ENCODE data around the gene MLYCD.

Gene MLYCD

DNA sequence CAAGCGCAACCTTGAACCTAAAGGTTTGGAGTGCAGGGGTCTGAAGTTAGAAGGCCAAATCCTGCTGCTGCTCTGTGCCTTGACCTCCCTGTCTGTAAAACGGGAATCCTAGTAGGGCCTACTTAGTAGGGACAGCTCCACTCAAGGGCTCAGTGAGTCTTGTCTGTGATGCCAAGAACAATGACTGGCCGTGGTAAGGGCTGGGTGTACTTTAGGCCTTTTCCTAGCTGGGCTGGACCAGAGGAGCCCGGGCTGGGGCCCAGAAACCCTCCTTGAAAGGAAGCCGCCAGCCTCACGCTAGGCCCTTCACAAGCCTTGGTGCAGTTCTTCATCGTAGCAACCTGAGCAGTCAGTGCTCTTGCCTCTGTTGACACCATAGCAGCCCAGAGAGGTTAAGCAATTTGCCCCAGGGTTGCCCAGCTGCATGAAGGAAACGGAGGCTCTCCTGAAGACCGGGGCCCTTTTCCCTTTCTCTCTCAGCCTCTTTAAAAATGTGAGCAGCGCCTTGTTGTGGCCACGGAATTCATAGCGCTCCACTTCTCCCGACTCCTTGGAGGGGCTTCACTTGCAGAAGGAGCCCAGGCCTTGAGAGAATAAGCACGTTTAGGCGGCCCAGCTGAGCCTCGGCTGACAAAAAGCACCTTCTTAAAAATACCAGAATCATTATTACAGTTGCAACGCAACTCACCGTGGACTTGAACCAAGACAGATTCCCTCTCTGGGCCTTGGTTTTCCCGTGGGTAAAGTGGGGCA lies 73.5 kb downstream of the MLYCD start:
- DNase-seq (ENCODE audit: low read depth) = no peak
- H3K4me3 ChIP-seq (ENCODE audit: control insufficient read depth, low read depth, low read length) = no peak overlapping the region
- TF ChIP-seq, protein P1, sequence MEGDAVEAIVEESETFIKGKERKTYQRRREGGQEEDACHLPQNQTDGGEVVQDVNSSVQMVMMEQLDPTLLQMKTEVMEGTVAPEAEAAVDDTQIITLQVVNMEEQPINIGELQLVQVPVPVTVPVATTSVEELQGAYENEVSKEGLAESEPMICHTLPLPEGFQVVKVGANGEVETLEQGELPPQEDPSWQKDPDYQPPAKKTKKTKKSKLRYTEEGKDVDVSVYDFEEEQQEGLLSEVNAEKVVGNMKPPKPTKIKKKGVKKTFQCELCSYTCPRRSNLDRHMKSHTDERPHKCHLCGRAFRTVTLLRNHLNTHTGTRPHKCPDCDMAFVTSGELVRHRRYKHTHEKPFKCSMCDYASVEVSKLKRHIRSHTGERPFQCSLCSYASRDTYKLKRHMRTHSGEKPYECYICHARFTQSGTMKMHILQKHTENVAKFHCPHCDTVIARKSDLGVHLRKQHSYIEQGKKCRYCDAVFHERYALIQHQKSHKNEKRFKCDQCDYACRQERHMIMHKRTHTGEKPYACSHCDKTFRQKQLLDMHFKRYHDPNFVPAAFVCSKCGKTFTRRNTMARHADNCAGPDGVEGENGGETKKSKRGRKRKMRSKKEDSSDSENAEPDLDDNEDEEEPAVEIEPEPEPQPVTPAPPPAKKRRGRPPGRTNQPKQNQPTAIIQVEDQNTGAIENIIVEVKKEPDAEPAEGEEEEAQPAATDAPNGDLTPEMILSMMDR (conservative IDR thresholded peaks at IDR 0.05; ENCODE audit: control insufficient read depth, insufficient read depth, low read depth, low read length) = no peak

DNA sequence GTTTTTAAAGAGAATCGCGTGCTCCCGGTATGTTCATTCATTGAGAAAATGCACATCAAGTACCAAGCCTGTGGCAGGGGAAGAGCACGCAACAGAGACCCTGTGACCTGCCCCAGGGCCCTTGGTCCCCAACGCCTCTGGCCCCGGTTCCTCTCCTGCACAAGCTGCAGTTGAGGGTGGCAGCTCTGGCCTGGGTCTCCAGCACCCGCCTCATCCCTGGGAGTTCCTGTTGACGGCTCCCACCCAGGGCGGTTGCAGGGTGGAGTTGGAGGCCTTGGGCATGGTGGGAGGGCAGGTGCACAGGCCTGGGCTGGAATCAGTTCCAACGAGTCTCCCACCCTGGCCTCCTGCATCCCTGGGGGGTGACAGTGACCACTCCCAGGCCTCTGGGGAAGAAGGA lies 74.2 kb downstream of the MLYCD start:
- no peak for DNase-seq (ENCODE audit: low read depth)
- TF ChIP-seq, protein P1 (conservative IDR thresholded peaks at IDR 0.05; ENCODE audit: control insufficient read depth, insufficient read depth, low read depth, low read length) = no peak
- H3K4me3 ChIP-seq (ENCODE audit: control insufficient read depth, low read depth, low read length) = no peak overlapping the region

DNA sequence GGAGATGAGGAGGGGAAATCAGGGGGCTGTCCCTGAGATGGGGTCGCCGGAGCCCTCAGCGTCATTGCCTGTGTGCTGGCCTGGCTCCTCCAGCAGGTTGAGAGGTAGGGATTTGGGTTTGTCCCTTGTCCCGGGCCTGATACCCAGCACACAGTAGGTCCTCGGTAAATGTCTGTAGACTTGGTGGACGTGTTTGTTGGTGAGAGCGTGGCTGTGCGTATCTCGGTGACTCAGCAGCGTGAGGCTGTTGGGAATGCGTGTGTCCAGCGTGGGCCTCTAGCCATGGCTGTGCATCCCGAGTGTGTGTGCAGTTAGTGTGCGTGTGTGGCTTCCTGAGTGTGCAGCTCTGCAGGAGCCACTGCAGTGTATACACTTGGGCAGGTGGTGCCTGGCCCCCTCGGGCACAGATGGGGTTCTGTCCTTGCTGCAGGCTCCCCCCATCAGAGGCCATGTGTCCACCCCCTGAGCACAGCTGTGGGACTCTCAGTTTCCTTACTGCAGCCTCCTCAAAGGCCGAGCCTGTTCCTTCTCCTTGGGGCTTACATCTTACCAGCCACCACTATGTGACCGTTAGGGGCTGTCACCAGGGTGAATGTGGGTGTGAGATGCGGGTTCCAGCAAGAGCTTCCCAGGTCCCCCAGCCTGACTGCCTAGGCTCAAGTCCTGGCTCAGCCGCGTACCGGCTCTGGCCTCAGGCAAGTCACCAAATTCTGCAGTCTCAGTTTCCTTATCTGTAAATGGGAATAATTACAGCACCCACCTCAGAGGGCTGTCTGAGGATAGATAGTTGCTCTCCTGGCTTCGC lies 74.9 kb downstream of the MLYCD start:
- H3K4me3 ChIP-seq (ENCODE audit: control insufficient read depth, low read depth, low read length) = no peak overlapping the region
- TF ChIP-seq, protein P1 (conservative IDR thresholded peaks at IDR 0.05; ENCODE audit: control insufficient read depth, insufficient read depth, low read depth, low read length) = no peak
- DNase-seq (ENCODE audit: low read depth) = no peak

DNA sequence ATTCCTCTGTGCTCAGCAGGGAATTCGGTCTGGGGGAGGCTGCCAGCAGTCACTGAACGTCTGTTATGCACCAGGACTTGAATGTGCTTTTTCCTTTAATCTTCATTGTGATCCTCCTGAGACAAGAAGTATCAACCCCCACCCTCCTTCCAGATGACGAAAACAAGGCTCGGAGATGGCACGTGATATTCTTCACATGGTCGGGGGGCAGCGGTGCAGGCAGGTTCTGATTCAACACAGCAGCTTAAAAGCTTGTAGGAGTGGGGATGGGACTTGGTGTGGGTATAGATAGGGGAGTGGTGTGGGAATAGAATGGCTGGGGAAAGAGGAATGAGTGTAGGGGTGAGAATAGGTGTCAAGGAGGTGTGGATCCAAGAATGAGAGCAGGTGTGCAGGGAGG lies 75.6 kb downstream of the MLYCD start:
- H3K4me3 ChIP-seq (ENCODE audit: control insufficient read depth, low read depth, low read length) = no peak overlapping the region
- TF ChIP-seq, protein P1 (conservative IDR thresholded peaks at IDR 0.05; ENCODE audit: control insufficient read depth, insufficient read depth, low read depth, low read length) = no peak
- no peak for DNase-seq (ENCODE audit: low read depth)

DNA sequence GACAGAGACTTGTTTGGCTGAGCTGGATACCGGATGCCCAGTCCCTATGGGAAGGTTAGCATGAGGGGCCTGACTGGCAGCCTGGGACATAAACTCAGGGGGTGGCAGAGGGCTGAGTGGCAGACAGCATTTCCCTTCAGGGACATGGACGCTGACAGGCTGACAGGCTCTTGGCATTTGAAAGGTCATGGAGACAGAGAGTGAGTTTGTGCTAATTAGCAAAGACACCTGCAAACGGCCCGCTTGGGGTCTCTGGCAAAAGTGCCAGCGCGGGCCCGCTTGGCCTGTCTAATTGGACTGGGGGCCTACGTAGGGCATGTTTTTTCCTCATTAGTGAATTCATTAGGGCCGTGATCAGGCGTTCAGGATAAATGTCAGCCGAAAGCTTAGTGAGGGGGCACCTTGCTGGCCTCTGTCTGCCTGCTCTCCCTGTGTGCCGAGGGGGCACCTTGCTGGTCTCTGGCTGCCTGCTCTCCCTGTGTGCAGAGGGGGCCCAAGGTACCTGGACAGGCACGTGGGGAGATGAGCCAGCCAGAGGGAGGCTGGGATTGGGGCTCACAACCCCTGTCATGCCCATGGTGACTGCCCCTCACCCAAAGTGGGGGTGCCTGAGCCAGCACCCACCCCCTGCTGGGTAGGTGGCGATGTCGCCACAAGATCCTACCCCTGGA lies 76.8 kb downstream of the MLYCD start:
- TF ChIP-seq, protein P1 (conservative IDR thresholded peaks at IDR 0.05; ENCODE audit: control insufficient read depth, insufficient read depth, low read depth, low read length) = no peak
- DNase-seq (ENCODE audit: low read depth) = no peak
- H3K4me3 ChIP-seq (ENCODE audit: control insufficient read depth, low read depth, low read length) = no peak overlapping the region

Measured in fibroblast of mammary gland (primary cell).